Measurements from ENCODE around the gene DUSP7.

The DUSP7 gene

GRCh38 chr3:52052831-52053306, 3.5 kb downstream of the DUSP7 start:
- DNase-seq (ENCODE audit: extremely low read depth, low read depth): peak; percentile 51

GRCh38 chr3:52051444-52051843, 4.9 kb downstream of the DUSP7 start:
- DNase-seq (ENCODE audit: extremely low read depth, low read depth): no peak
- no peak for TF ChIP-seq CTCF (IDR thresholded peaks at IDR 0.05; ENCODE audit: low read depth, low read length)

More at GRCh38 chr3:52052831-52053306, 3.5 kb downstream of the DUSP7 start:
- TF ChIP-seq CTCF (IDR thresholded peaks at IDR 0.05; ENCODE audit: low read depth, low read length): peak; percentile 60

GRCh38 chr3:52050571-52050970, 5.8 kb downstream of the DUSP7 start:
- TF ChIP-seq CTCF (IDR thresholded peaks at IDR 0.05; ENCODE audit: low read depth, low read length): no peak
- DNase-seq (ENCODE audit: extremely low read depth, low read depth): no peak

GRCh38 chr3:52049503-52049902, 6.9 kb downstream of the DUSP7 start:
- no peak for TF ChIP-seq CTCF (IDR thresholded peaks at IDR 0.05; ENCODE audit: low read depth, low read length)

GRCh38 chr3:52047295-52047960, 8.9 kb downstream of the DUSP7 start:
- DNase-seq (ENCODE audit: extremely low read depth, low read depth): no peak
- no peak for TF ChIP-seq CTCF (IDR thresholded peaks at IDR 0.05; ENCODE audit: low read depth, low read length)

More at GRCh38 chr3:52049503-52049902, 6.9 kb downstream of the DUSP7 start:
- DNase-seq (ENCODE audit: extremely low read depth, low read depth): no peak

- no peak for TF ChIP-seq CTCF (IDR thresholded peaks at IDR 0.05; ENCODE audit: low read depth, low read length)
- no peak for DNase-seq (ENCODE audit: extremely low read depth, low read depth)
Observed at GRCh38 chr3:52046902-52047239, 9.5 kb downstream of the DUSP7 start.

GRCh38 chr3:52046186-52046901, 10.0 kb downstream of the DUSP7 start:
- peak; percentile 76 for DNase-seq (ENCODE audit: extremely low read depth, low read depth)
- TF ChIP-seq CTCF (IDR thresholded peaks at IDR 0.05; ENCODE audit: low read depth, low read length): no peak
